GM12872 (cell line): ENCODE data around the gene NECTIN2.

Experiments used
- CTCF ChIP-seq: IDR thresholded peaks from 3 replicates; pipeline ENCODE4 v1.5.1; 2011; ENCODE audit warnings: low read depth, mild to moderate bottlenecking, low read length, moderate library complexity; ENCODE audit not compliant: insufficient read depth

NECTIN2 gene

GRCh38 chr19:44876930-44877535 is 30.9 kb downstream of the NECTIN2 start:
- no peak for TF ChIP-seq CTCF

- TF ChIP-seq CTCF: no peak
These were observed 32.2 kb downstream of the NECTIN2 start for GRCh38 chr19:44878120-44878865.

GRCh38 chr19:44879309-44880065 is 33.4 kb downstream of the NECTIN2 start:
- TF ChIP-seq CTCF: no peak

- TF ChIP-seq CTCF: no peak
These were observed 36.0 kb downstream of the NECTIN2 start for GRCh38 chr19:44882063-44882462.

- TF ChIP-seq CTCF: no peak
These were observed 37.8 kb downstream of the NECTIN2 start for GRCh38 chr19:44883922-44884321.

- no peak for TF ChIP-seq CTCF
These were observed 38.5 kb downstream of the NECTIN2 start for GRCh38 chr19:44884566-44884965.

- TF ChIP-seq CTCF: no peak
These were observed 40.0 kb downstream of the NECTIN2 start for GRCh38 chr19:44886141-44886540.
